HG02870 (cell line): ENCODE results near the gene SLC39A9.
"Not testable (repeated sequence)": the region's sequence is repeated elsewhere in the genome, so short reads cannot be mapped to it uniquely, and the experiment has no call there.

Source experiments
- ATAC-seq: cut with Tn5 transposase; IDR thresholded peaks from one replicate; pipeline ENCODE4 v1.9.1; 2021; ENCODE audit warnings: mild to moderate bottlenecking, moderate library complexity; ENCODE audit not compliant: unreplicated experiment

SLC39A9 gene

DNA sequence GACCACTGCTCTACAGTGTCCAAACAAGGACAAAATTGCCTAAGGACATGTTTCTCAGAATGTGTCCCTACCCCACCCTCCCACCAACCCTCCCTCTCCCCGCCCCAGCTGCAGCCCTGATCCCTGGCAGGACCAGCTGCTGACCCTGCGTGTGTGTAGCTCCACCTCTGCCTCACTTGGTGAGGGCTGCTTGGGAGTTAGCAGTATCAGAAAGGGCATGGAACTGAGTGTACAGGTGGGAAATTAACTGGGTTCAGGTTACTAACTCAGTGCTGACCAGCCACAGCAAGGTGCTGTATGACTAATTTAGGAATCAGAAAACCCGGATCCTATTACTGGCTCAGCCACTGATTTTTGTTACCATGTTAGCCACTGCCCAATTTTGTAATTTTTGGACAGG lies 74.8 kb downstream of the SLC39A9 start:
- no peak for ATAC-seq

GRCh38 chr14:69473946-69474345 lies 75.5 kb downstream of the SLC39A9 start:
- no peak for ATAC-seq

- no peak for ATAC-seq
Observed at GRCh38 chr14:69475194-69475818, 76.8 kb downstream of the SLC39A9 start.

- ATAC-seq: not testable (repeated sequence)
Observed at GRCh38 chr14:69476824-69477450, 78.4 kb downstream of the SLC39A9 start.

GRCh38 chr14:69478055-69478454 lies 79.6 kb downstream of the SLC39A9 start:
- ATAC-seq: not testable (repeated sequence)

- ATAC-seq: no peak
Observed at GRCh38 chr14:69479696-69480095, 81.2 kb downstream of the SLC39A9 start.

DNA sequence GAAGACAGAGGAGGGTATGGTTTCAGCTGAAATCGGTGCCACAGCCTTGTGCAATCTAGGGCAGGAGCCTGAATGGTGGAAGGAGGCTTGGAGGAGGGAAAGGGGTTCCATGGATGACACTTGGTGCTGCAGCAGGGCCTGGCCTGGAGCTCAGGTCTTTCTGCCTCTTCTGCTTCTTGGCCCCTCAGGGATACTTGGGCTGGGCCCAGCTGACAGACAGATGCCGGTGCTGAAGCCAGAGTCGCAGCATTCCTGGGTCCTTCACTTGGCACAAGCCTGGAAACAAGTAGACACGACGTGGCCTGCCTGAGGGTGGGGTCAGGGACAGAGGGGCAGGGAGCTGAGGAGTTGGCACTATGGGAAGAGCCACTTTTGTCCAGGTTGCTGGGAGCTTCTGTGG lies 81.6 kb downstream of the SLC39A9 start:
- no peak for ATAC-seq

- peak; percentile 92 for ATAC-seq
Observed at GRCh38 chr14:69481815-69482568, 83.5 kb downstream of the SLC39A9 start.

DNA sequence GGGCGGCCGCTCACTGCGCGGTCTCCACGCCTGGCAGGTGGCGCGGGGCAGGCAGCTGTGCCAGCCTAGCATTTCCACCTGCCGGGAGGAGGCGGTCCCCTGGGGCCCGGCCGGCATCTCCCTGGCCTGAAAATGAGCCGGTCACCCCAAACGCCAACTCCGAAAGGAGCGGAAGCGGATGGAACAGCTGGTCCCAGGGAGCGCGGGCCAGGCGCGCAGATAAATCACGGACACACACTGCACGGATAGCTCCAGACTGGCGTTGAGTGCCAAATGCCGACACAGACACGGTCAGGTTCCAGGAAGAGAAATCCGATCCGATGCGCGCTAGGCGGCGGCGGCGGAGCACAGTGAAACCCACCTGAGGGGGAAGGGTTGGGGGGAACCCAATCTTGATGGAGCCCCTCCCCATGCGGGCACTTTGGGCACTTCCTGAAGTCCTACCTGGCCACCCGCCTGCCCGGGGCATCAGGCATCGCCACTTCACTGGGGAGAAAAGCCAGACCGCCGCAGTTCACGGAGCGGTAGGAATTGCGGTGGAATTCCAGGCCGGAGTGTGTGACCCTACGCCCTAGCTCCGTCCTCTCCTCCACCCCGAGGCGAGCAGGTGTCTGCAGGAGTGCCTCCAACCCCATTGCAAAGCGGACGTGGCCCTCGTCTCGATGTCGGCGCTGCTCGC lies 85.4 kb downstream of the SLC39A9 start:
- no peak for ATAC-seq

- no peak for ATAC-seq
Observed at GRCh38 chr14:69484444-69485314, 86.2 kb downstream of the SLC39A9 start, which contains the start of gene PLEKHD1. Gene PLEKHD1, plus strand, starts transcription at chr14:69484728. Its CDS starts 238 bp downstream, at chr14:69484966.

- ATAC-seq: no peak
Observed at GRCh38 chr14:69485315-69485660, 86.8 kb downstream of the SLC39A9 start.

DNA sequence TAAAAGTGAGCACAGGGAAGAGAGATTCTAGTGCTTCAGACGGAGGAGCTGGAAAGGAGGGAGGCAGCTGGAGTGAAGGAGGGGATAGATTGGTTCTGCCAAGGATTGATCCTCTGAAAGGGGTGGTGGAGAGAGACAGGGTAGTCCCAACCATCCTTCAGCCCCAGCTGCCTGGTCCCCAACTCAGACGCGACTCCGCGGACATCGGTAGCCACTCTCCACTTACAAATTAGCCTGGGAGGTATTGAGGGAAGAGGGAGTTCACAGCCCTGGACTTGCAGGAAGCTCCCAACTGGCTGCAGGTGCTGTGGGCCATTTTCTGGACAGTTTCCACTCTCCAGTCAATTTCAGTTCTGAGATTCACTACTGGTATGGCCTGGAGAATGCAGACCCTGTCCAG lies 87.2 kb downstream of the SLC39A9 start:
- ATAC-seq: no peak

GRCh38 chr14:69487226-69487625 lies 88.7 kb downstream of the SLC39A9 start:
- ATAC-seq: no peak

GRCh38 chr14:69487771-69488170 lies 89.3 kb downstream of the SLC39A9 start:
- ATAC-seq: no peak

DNA sequence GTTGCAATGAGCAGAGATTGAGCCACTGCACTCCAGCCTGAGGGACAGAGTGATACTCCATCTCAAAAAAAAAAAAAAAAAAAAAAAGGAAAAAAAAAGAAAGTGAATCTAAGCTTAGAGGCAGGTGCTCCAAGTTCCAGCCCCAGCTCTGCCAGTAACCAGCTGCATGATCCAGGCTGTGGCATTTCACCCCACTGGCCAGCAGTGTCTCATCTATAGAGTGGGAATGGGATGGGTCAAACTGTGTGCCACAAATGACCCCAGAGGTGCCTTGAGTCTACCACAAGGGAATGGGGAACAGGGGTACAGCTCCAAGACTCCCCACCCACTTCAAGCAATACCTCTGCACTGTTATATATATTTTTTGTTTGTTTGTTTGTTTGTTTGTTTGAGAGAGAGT lies 91.0 kb downstream of the SLC39A9 start:
- no peak for ATAC-seq

DNA sequence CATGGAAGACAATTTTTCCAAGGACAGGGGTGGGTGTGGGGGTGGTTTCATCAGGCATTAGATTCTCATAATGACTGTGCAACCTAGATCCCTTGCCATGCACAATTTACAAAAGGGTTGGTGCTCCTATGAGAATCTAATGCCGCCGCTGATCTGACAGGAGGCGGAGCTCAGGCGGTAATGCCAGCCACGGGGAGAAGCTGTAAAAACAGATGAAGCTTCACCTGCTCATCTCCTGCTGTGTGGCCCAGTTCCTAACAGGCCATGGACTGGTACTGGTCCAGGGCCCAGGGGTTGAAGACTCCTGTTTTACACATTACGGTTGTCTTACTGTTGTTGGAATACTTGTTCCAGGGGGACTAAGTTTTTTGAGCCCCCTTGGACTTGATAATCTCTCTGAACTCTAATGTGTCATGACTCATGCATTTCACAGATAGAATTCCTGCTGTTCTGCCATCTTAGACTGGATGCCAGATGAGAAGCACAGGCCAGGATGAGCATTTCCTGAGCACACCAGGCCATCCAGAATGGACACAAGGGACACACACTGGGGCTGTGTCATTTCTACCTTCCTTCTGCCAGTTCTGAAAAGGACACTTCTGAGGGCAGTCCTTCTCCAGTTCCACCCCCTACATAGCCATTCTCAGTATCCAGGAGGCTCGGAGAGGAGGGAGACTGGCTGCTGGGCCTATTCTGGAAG lies 91.9 kb downstream of the SLC39A9 start:
- no peak for ATAC-seq

DNA sequence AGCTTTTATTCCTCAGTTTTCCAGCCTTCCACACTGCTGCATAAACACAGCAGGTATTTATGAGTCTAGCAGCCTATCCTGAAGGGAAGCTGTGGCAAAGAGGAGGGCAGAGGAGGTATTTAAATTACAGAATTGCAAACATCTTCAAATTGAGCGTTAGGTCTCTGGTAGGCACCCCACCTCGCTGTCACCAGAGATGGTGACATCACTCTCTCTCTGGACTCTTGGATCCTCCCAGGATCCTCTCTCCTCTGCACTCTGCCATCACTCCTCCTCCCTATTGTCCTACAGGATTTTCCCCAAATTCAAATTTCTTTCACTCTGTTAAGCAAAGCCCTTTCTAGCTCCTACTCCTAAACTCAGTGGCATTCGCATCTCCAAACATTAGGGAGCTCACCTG lies 92.7 kb downstream of the SLC39A9 start:
- no peak for ATAC-seq

DNA sequence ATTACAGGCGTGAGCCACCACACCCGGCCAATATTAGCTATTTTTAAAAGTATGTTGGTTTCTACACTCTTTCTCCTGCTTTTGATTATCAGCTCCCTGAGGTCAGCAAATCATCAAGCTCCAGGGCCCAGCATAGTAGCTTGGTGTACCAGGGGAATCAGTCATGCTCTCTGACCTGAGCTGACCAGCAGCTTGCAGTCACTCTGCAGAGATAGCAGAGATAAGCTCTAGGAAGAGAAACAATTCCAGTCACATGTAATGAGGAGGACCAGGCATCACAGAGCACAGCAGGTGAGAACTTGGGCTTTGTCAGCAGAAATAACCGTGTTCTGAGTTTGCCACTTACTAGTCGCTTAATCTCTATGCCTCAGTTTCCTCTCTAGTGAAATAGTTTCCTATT lies 94.5 kb downstream of the SLC39A9 start:
- ATAC-seq: no peak

GRCh38 chr14:69493791-69494190 lies 95.3 kb downstream of the SLC39A9 start:
- no peak for ATAC-seq

- no peak for ATAC-seq
Observed at GRCh38 chr14:69495341-69495921, 96.9 kb downstream of the SLC39A9 start.
